Subcutaneous adipose tissue (tissue), 4 donors: ENCODE measurements around the gene GP9. TPM values are rescaled to one million over a fixed set of nuclear protein-coding genes. Genes with fewer than 3 reads are reported as not detected.

ENCODE experiments used
- total RNA-seq, 4 donors: library from RNA; depleted of rRNA; stranded (reverse); fragments of >200 nt; gene quantifications; one replicate each; pipeline ENCODE4 v1.1.0, GENCODE V29; 2016
- TF ChIP-seq, protein P1 (sequence below): fragments of 450-650 bp; IDR thresholded peaks from one replicate; pipeline ENCODE4 v1.5.1; 2016; ENCODE audit warnings: low read depth, mild to moderate bottlenecking, control low read depth, antibody characterized with exemption, moderate library complexity

Gene GP9
- total RNA-seq, 4 donors from 2014 or later = not detected

GRCh38 chr3:129061023-129061887, 676 bp downstream of the GP9 start:
- TF ChIP-seq, protein P1, sequence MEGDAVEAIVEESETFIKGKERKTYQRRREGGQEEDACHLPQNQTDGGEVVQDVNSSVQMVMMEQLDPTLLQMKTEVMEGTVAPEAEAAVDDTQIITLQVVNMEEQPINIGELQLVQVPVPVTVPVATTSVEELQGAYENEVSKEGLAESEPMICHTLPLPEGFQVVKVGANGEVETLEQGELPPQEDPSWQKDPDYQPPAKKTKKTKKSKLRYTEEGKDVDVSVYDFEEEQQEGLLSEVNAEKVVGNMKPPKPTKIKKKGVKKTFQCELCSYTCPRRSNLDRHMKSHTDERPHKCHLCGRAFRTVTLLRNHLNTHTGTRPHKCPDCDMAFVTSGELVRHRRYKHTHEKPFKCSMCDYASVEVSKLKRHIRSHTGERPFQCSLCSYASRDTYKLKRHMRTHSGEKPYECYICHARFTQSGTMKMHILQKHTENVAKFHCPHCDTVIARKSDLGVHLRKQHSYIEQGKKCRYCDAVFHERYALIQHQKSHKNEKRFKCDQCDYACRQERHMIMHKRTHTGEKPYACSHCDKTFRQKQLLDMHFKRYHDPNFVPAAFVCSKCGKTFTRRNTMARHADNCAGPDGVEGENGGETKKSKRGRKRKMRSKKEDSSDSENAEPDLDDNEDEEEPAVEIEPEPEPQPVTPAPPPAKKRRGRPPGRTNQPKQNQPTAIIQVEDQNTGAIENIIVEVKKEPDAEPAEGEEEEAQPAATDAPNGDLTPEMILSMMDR = no peak

DNA sequence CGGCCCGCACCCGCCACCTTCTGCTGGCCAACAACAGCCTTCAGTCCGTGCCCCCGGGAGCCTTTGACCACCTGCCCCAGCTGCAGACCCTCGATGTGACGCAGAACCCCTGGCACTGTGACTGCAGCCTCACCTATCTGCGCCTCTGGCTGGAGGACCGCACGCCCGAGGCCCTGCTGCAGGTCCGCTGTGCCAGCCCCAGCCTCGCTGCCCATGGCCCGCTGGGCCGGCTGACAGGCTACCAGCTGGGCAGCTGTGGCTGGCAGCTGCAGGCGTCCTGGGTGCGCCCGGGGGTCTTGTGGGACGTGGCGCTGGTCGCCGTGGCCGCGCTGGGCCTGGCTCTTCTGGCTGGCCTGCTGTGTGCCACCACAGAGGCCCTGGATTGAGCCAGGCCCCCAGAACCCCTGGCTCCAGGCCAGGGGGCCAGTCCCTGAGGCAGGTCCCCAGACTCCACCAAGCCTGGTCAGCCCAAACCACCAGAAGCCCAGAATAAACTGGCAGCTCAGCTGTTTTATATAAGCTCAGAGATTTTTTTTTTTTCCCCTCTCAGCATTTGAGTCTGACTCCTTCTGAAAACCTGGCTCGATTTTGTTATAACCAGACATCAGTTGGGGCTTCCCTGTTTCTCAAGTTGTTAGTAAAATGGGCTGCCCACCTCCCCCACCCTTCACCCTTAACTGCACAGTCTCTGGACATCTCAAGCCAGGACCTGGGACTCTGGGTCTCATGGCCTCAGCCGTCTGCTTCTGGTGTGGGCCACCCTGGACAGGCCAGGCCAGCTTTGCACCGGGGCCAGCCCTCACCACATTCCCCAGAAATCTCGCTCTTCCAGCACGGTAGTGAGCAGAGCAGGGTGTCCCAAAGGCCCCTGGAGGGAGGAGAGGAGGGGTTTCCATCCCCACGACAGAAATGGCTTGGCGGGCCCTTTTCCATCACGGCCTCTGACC, 1.6 kb downstream of the GP9 start:
- TF ChIP-seq, protein P1 = no peak

DNA sequence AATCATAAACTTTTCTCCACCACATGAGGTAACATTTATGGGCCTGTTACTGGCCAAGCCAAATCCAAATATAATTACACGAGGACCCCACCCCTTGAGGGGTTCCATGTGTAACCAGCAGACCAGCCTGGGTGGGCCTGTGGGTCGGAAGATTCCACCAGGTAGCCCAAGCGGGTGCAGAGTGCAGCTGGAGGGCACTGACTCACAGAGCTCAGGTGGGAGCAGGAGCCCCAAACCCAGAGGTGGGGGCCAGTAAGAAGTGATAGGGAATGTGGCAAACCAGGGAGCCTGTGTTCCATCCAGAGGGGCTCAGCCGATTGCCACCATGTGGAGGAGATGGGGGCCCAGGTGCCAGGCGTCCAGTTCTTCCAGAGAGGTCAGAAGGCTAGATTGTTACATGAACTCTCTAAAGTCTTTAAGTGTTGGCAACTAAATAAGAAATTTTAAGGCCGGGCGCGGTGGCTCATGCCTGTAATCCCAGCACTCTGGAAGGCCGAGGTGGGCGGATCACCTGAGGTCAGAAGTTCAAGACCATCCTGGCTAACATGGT, 2.6 kb downstream of the GP9 start:
- TF ChIP-seq, protein P1 = no peak

DNA sequence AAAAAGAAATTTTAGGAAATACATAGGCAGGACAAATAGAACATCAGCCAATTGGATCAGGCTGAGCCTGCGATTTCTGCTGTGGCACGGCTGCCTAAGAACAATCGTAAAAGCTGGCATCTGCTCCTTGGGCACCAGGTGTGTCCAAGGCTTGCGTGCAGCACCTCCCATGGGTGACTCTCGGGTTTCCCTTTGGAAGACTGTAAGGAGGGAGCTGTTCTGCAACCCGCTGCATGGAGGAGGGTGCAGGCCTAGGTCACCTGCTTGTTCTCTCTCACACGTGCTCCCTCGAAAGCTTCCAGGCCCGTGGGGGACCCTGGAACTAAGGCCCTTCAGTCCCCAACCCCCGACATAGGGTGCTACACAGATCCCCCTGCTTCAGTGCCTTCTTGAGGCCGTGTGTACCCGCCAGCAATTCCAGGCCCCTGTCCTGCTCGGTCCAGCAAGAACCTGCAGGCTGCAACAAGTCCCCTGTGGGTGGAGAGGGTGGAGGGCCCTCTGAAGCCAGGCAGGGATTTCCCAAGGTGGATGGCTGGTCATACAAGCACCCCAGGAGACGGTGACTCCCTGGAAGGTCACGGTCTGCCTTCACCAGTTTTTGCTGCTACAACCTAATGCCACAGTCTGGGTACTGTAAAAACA, 3.4 kb downstream of the GP9 start:
- TF ChIP-seq, protein P1 = no peak

GRCh38 chr3:129065016-129065719, 4.6 kb downstream of the GP9 start:
- TF ChIP-seq, protein P1 = no peak

GRCh38 chr3:129065720-129066073, 5.1 kb downstream of the GP9 start:
- TF ChIP-seq, protein P1 = no peak
